AG04450 (cell line): ENCODE data around the gene SLC39A9. TPM values are rescaled to one million over a fixed set of nuclear protein-coding genes. Genes with fewer than 3 reads are reported as not detected.

Source experiments
- CTCF ChIA-PET: fragments of 300-600, 350-600 bp; formaldehyde crosslinking; extraction: SDS; loops from one replicate; lab custom pipeline; 2022; ENCODE audit warnings: antibody characterized with exemption, inconsistent platforms; lab: Charles Lee
- POLR2A ChIA-PET: fragments of 350-600 bp; formaldehyde crosslinking; extraction: SDS; loops from one replicate; lab custom pipeline; 2021; ENCODE audit warnings: antibody characterized with exemption, inconsistent platforms; lab: Yijun Ruan, JAX
- DNase-seq: peaks from one replicate; pipeline ENCODE4 v3.0.0-alpha.2; 2011; ENCODE audit warnings: low read depth, low spot score
- H3K27ac ChIP-seq: one replicate; pipeline ENCODE4 v1.5.1; 2012; ENCODE audit warnings: low read depth, low read length, control low read depth
- H3K27me3 ChIP-seq: one replicate; pipeline ENCODE4 v1.6.0; 2012; ENCODE audit warnings: low read length; ENCODE audit not compliant: control insufficient read depth, insufficient read depth
- H3K4me3 ChIP-seq: 2 replicates; pipeline ENCODE4 v1.5.1; 2011; ENCODE audit warnings: mild to moderate bottlenecking, low read depth, low read length, control low read depth
- H3K9me3 ChIP-seq: 2 replicates; pipeline ENCODE4 v1.5.1; 2012; ENCODE audit warnings: low read length; ENCODE audit not compliant: control insufficient read depth, insufficient read depth
- CTCF ChIP-seq: IDR thresholded peaks from 2 replicates; pipeline ENCODE4 v1.5.1; 2011; ENCODE audit warnings: low read depth, low read length, control low read depth, inconsistent platforms
- polyA plus RNA-seq: library from polyadenylated mRNA; depleted of rRNA; stranded (reverse); fragments of >200 nt; gene quantifications from 2 replicates; pipeline ENCODE4 v1.2.3, GENCODE V29; 2011

The SLC39A9 gene
- polyA plus RNA-seq, 1 experiment: 82.2 TPM

- TF ChIP-seq CTCF: no peak
- Histone ChIP-seq H3K27ac (peak overlapping the region; percentile 39), H3K27me3 (peaks cover 16% of the 10 kb centered on the region), H3K9me3 (no peaks in the 10 kb centered on the region; the same call in 1 of the 2 replicates), H3K4me3 (no peak overlapping the region)
- CTCF ChIA-PET: interaction anchor here (1.0 kb wide), 1 partner anchor 114 kb away, joined by 3 read pairs; no protein-coding TSS in a partner anchor
- POLR2A ChIA-PET: no interaction called here
- no peak for DNase-seq
These were observed 42.7 kb upstream of the SLC39A9 start for GRCh38 chr14:69355607-69356281.

GRCh38 chr14:69356903-69357543 lies 41.5 kb upstream of the SLC39A9 start:
- no peak for TF ChIP-seq CTCF
- no peak overlapping the region for H3K4me3 ChIP-seq
- ChIA-PET POLR2A (no interaction called here), CTCF (interaction anchor here (0.9 kb wide), 2 partner anchors 114 to 115 kb away, joined by 3 to 4 read pairs; no protein-coding TSS in a partner anchor)
- no peak overlapping the region for H3K27ac ChIP-seq
- no peaks in the 10 kb centered on the region; the same call in 1 of the 2 replicates for H3K9me3 ChIP-seq
- H3K27me3 ChIP-seq: peaks cover 6% of the 10 kb centered on the region
- no peak for DNase-seq

- no peak for TF ChIP-seq CTCF
- CTCF ChIA-PET: interaction anchor here (0.6 to 0.9 kb wide), 3 partner anchors 101 to 116 kb away, joined by 3 read pairs; no protein-coding TSS in a partner anchor
- Histone ChIP-seq H3K27ac (no peak overlapping the region), H3K27me3 (peaks cover 6% of the 10 kb centered on the region), H3K4me3 (no peak overlapping the region), H3K9me3 (no peaks in the 10 kb centered on the region; the same call in 1 of the 2 replicates)
- POLR2A ChIA-PET: no interaction called here
- no peak for DNase-seq
These were observed 40.8 kb upstream of the SLC39A9 start for GRCh38 chr14:69357544-69358200.

- H3K4me3 ChIP-seq: no peak overlapping the region
- CTCF ChIA-PET: interaction anchor here (0.6 kb wide), 2 partner anchors 100 to 116 kb away, joined by 3 read pairs; no protein-coding TSS in a partner anchor
- H3K9me3 ChIP-seq: no peaks in the 10 kb centered on the region; the same call in 1 of the 2 replicates
- TF ChIP-seq CTCF: no peak
- POLR2A ChIA-PET: no interaction called here
- peaks cover 6% of the 10 kb centered on the region for H3K27me3 ChIP-seq
- no peak for DNase-seq
- H3K27ac ChIP-seq: no peak overlapping the region
These were observed 40.1 kb upstream of the SLC39A9 start for GRCh38 chr14:69358233-69358963.
